Measurements from ENCODE around the gene SENP6.
"Not testable (repeated sequence)": the region's sequence is repeated elsewhere in the genome, so short reads cannot be mapped to it uniquely, and the experiment has no call there.

Gene SENP6

GRCh38 chr6:75693534-75693933 lies 91.9 kb downstream of the SENP6 start:
- ChIA-PET POLR2A (no interaction called here), CTCF (interaction anchor here (0.6 kb wide), 1 partner anchor 14 kb away, joined by 4 read pairs; no protein-coding TSS in a partner anchor)
- TF ChIP-seq ZNF384 (IDR thresholded peaks at IDR 0.05): no peak
- TF ChIP-seq CTBP1 (IDR thresholded peaks at IDR 0.05; ENCODE audit: borderline replicate concordance): no peak
- TF ChIP-seq SP1 (IDR thresholded peaks at IDR 0.05): no peak
- no peak for DNase-seq (ENCODE audit: extremely low spot score)

DNA sequence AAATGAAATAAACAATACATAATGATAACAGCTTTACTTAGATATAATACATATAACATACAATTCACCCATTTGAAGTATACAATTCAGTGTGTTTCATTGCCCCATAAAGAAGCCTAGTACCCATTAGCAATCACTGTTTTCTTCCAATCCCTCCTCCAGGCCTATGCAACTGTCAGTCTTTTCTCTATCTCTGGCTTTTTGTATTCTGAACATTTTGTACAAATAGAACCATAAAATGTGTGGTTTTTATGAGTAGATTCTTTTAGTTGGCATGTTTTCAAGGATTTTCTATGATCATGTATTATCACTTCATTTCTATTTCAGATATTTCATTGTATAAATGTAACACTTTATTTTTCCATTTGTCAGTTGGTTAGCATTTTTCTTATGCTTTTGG lies 92.7 kb downstream of the SENP6 start:
- TF ChIP-seq FOXA1 (IDR thresholded peaks at IDR 0.05) (no peak), CTBP1 (IDR thresholded peaks at IDR 0.05; ENCODE audit: borderline replicate concordance) (no peak), NFRKB (IDR thresholded peaks at IDR 0.05) (no peak), FOXK2 (IDR thresholded peaks at IDR 0.05) (no peak), SUZ12 (IDR thresholded peaks at IDR 0.05) (no peak), L3MBTL2 (conservative IDR thresholded peaks at IDR 0.05) (no peak), BHLHE40 (IDR thresholded peaks at IDR 0.05; ENCODE audit: borderline replicate concordance) (no peak), ARNT (IDR thresholded peaks at IDR 0.05) (no peak), TARDBP (IDR thresholded peaks at IDR 0.05) (no peak)
- CTCF ChIA-PET: no interaction called here
- DNase-seq (ENCODE audit: extremely low spot score): no peak
- POLR2A ChIA-PET: no interaction called here

GRCh38 chr6:75708334-75708733 lies 106.7 kb downstream of the SENP6 start:
- DNase-seq (ENCODE audit: extremely low spot score); POLR2A ChIA-PET; CTCF ChIA-PET: not testable (repeated sequence)

DNA sequence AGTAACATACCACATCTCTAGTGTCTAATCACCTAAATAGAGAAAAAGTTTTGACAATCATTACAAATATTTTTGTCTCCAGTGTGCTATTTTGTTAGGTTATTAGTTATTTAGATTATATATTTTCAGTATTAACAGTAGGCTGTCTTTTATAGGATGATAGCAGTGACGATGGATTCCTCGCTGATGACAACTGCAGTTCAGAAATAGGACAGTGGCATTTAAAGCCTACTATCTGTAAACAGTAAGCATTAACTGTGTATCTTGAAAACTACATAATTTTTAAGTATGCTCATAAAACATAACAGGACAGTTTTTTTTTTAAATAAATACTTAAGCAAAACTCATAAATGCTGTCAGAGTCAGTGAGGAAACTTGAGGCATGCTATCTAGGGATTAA lies 109.5 kb downstream of the SENP6 start:
- no peak for DNase-seq (ENCODE audit: extremely low spot score)
- no peak for TF ChIP-seq CTBP1 (IDR thresholded peaks at IDR 0.05; ENCODE audit: borderline replicate concordance)
- TF ChIP-seq TARDBP (IDR thresholded peaks at IDR 0.05): no peak
- TF ChIP-seq PKNOX1 (IDR thresholded peaks at IDR 0.05): no peak
- no peak for TF ChIP-seq ELF4 (IDR thresholded peaks at IDR 0.05)
- TF ChIP-seq SP1 (IDR thresholded peaks at IDR 0.05): no peak
- TF ChIP-seq NFRKB (IDR thresholded peaks at IDR 0.05): no peak
- no peak for TF ChIP-seq ZNF384 (IDR thresholded peaks at IDR 0.05)
- TF ChIP-seq ARNT (IDR thresholded peaks at IDR 0.05): no peak
- TF ChIP-seq FOXK2 (IDR thresholded peaks at IDR 0.05): no peak
- no peak for TF ChIP-seq L3MBTL2 (conservative IDR thresholded peaks at IDR 0.05)
- TF ChIP-seq SUZ12 (IDR thresholded peaks at IDR 0.05): no peak
- TF ChIP-seq FOXA1 (IDR thresholded peaks at IDR 0.05): no peak
- TF ChIP-seq BHLHE40 (IDR thresholded peaks at IDR 0.05; ENCODE audit: borderline replicate concordance): no peak
- TF ChIP-seq LEF1 (IDR thresholded peaks at IDR 0.05; ENCODE audit: borderline replicate concordance): no peak
- TF ChIP-seq FOXM1 (IDR thresholded peaks at IDR 0.05; ENCODE audit: borderline replicate concordance): no peak
- no peak for TF ChIP-seq HDGF (IDR thresholded peaks at IDR 0.05; ENCODE audit: borderline replicate concordance)
- ChIA-PET CTCF (no interaction called here), POLR2A (no interaction called here)

DNA sequence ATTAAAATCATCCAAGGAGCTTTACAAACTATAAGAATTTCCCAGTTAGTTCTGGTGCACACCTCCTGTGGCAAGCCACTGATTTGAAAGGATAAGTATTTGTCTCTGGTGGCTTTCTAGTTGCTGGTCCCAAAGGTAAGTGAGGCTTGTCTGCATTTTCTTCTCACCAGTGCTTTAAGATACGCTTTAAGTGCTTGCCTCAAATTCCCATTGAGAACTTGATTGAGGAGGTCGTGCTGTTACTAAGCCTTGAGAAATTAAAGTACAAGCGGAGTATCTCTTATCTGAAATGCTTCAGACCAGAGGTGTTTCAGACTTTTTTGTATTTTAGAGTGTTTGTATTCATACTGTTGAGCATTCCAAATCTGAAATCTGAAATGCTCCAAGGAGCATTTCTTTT lies 117.5 kb downstream of the SENP6 start:
- no peak for DNase-seq (ENCODE audit: extremely low spot score)
- ChIA-PET POLR2A (no interaction called here), CTCF (no interaction called here)
- TF ChIP-seq NFRKB (IDR thresholded peaks at IDR 0.05) (no peak), TARDBP (IDR thresholded peaks at IDR 0.05) (no peak), BHLHE40 (IDR thresholded peaks at IDR 0.05; ENCODE audit: borderline replicate concordance) (no peak), CTBP1 (IDR thresholded peaks at IDR 0.05; ENCODE audit: borderline replicate concordance) (no peak), PKNOX1 (IDR thresholded peaks at IDR 0.05) (no peak)

DNA sequence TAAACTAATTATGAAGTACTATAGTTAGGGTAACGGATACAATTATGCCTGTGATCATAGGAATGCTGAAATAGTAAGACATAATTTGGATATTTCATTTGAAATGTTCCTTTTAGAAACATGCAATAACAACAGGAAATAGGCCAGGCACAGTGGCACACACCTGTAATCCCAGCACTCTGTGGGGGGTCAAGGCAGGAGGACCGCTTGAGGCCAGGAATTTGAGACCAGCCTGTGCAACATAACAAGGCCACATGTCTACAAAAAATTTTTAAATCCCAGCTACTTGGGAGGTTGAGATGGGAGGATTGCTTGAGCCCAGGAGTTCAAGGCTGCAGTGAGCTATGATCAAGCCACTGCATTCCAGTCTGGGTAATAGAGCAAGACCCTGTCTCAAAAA lies 121.7 kb downstream of the SENP6 start:
- ChIA-PET CTCF (interaction anchor here (1.3 kb wide), 1 partner anchor 11 kb away, joined by 3 read pairs; no protein-coding TSS in a partner anchor), POLR2A (no interaction called here)
- TF ChIP-seq ZNF384 (IDR thresholded peaks at IDR 0.05): no peak
- TF ChIP-seq NFRKB (IDR thresholded peaks at IDR 0.05): no peak
- no peak for TF ChIP-seq SUZ12 (IDR thresholded peaks at IDR 0.05)
- no peak for TF ChIP-seq FOXK2 (IDR thresholded peaks at IDR 0.05)
- TF ChIP-seq LEF1 (IDR thresholded peaks at IDR 0.05; ENCODE audit: borderline replicate concordance): no peak
- TF ChIP-seq FOXA1 (IDR thresholded peaks at IDR 0.05): no peak
- no peak for TF ChIP-seq PKNOX1 (IDR thresholded peaks at IDR 0.05)
- TF ChIP-seq HDGF (IDR thresholded peaks at IDR 0.05; ENCODE audit: borderline replicate concordance): no peak
- no peak for TF ChIP-seq L3MBTL2 (conservative IDR thresholded peaks at IDR 0.05)
- no peak for TF ChIP-seq ARNT (IDR thresholded peaks at IDR 0.05)
- no peak for TF ChIP-seq BHLHE40 (IDR thresholded peaks at IDR 0.05; ENCODE audit: borderline replicate concordance)
- no peak for TF ChIP-seq FOXM1 (IDR thresholded peaks at IDR 0.05; ENCODE audit: borderline replicate concordance)
- TF ChIP-seq SP1 (IDR thresholded peaks at IDR 0.05): no peak
- no peak for TF ChIP-seq ELF4 (IDR thresholded peaks at IDR 0.05)
- TF ChIP-seq CTBP1 (IDR thresholded peaks at IDR 0.05; ENCODE audit: borderline replicate concordance): no peak
- TF ChIP-seq TARDBP (IDR thresholded peaks at IDR 0.05): no peak
- DNase-seq (ENCODE audit: extremely low spot score): no peak

- ChIA-PET CTCF (no interaction called here), POLR2A (no interaction called here)
- TF ChIP-seq FOXA1 (IDR thresholded peaks at IDR 0.05) (no peak), SUZ12 (IDR thresholded peaks at IDR 0.05) (no peak), ELF4 (IDR thresholded peaks at IDR 0.05) (no peak), SP1 (IDR thresholded peaks at IDR 0.05) (no peak), L3MBTL2 (conservative IDR thresholded peaks at IDR 0.05) (no peak), FOXK2 (IDR thresholded peaks at IDR 0.05) (no peak), BHLHE40 (IDR thresholded peaks at IDR 0.05; ENCODE audit: borderline replicate concordance) (no peak), PKNOX1 (IDR thresholded peaks at IDR 0.05) (no peak), LEF1 (IDR thresholded peaks at IDR 0.05; ENCODE audit: borderline replicate concordance) (no peak), TARDBP (IDR thresholded peaks at IDR 0.05) (no peak), CTBP1 (IDR thresholded peaks at IDR 0.05; ENCODE audit: borderline replicate concordance) (no peak), ARNT (IDR thresholded peaks at IDR 0.05) (no peak), HDGF (IDR thresholded peaks at IDR 0.05; ENCODE audit: borderline replicate concordance) (no peak), ZNF384 (IDR thresholded peaks at IDR 0.05) (no peak), FOXM1 (IDR thresholded peaks at IDR 0.05; ENCODE audit: borderline replicate concordance) (no peak), NFRKB (IDR thresholded peaks at IDR 0.05) (no peak)
- DNase-seq (ENCODE audit: extremely low spot score): no peak
Measured at GRCh38 chr6:75727206-75727605, 125.5 kb downstream of the SENP6 start.

- DNase-seq (ENCODE audit: extremely low spot score); CTCF ChIA-PET; POLR2A ChIA-PET: not testable (repeated sequence)
Measured at GRCh38 chr6:75731029-75731428, 129.3 kb downstream of the SENP6 start.

Data from HEK293T (cell line).